ENCODE data around the gene FAR2. TPM values are rescaled to one million over a fixed set of nuclear protein-coding genes. Genes with fewer than 3 reads are reported as not detected.

FAR2 gene
- total and polyA plus RNA-seq, 3 donors from 2014 or later = 5.1 to 25.2 (median 5.8) TPM

DNA sequence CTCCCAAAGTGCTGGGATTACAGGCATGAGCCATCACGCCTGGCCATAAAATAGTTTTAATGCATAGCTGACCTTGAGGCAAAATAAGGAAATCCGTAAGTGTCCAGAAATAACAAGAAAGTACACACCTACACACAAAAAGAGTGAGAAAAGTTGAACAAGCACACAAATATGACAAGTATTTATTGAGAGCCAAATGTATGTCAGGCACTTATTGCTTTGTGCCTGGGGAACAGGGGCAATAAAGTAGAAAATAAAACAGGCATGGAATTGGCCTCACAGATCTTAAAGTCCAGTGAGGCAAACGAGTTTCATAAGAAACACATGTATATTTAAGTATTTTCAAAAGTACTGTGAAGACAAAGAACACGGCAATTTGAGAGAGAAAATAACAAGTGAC, 128.2 kb downstream of the FAR2 start:
- TF ChIP-seq POLR2A (IDR thresholded peaks at IDR 0.05) = no peak
- TF ChIP-seq, protein P1, sequence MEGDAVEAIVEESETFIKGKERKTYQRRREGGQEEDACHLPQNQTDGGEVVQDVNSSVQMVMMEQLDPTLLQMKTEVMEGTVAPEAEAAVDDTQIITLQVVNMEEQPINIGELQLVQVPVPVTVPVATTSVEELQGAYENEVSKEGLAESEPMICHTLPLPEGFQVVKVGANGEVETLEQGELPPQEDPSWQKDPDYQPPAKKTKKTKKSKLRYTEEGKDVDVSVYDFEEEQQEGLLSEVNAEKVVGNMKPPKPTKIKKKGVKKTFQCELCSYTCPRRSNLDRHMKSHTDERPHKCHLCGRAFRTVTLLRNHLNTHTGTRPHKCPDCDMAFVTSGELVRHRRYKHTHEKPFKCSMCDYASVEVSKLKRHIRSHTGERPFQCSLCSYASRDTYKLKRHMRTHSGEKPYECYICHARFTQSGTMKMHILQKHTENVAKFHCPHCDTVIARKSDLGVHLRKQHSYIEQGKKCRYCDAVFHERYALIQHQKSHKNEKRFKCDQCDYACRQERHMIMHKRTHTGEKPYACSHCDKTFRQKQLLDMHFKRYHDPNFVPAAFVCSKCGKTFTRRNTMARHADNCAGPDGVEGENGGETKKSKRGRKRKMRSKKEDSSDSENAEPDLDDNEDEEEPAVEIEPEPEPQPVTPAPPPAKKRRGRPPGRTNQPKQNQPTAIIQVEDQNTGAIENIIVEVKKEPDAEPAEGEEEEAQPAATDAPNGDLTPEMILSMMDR (IDR thresholded peaks at IDR 0.05) = no peak

DNA sequence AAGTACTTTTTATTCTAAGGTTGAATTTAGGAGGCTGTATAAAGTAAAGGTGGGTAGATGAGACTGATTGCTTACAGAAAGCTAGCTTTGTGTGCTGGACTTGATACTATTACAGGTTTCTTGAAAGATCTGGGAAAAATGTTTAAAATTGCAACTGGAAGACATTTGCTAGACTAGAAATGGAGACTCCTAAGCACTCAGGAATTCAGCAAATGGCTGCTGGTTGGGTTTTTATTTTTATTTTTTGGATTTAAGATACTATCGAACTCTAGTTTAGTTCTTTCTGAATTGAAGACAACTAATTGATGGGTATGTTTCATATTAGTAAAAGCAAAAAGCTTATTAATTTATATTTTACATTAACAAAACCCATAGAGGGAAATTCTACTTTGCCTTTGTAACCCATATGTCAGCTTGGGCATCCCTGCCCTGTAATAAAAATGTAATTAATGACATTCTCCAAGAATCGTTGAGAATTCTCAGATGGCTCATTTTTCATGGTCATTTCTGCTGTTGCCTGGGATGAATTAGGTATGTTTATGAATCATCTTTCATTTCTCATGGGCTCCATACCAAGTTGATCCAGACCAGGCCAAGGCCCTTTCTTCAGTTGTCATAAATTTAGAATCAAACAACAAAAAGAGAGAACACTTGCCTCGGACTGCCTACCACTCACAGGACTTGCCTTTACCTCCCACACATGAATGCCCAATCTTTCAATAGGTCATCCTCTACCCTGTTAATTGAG, 129.8 kb downstream of the FAR2 start:
- Histone ChIP-seq H3K4me1 (no peaks in the 10 kb centered on the region), H3K27me3 (no peaks in the 10 kb centered on the region), H3K36me3 (ENCODE audit: low read depth, missing control alignments) (no peaks in the 10 kb centered on the region), H3K9me3 (no peaks in the 10 kb centered on the region), H3K4me3 (no peak overlapping the region), H3K27ac (no peak overlapping the region)
- 61 to 67% methylated on average over 3 of the region's 3 CpGs for WGBS, 2 donors
- intact Hi-C loops (cut with DNase I; ENCODE audit: low total_unique reads) = no loop called here
- DNase-seq = no peak
- no peak for TF ChIP-seq POLR2A (IDR thresholded peaks at IDR 0.05)
- TF ChIP-seq, protein P1 (IDR thresholded peaks at IDR 0.05) = no peak

More for the DNA sequence above, 128.2 kb downstream of the FAR2 start:
- Histone ChIP-seq H3K27ac (no peak overlapping the region), H3K4me1 (no peaks in the 10 kb centered on the region), H3K36me3 (ENCODE audit: low read depth, missing control alignments) (no peaks in the 10 kb centered on the region), H3K27me3 (no peaks in the 10 kb centered on the region), H3K4me3 (no peak overlapping the region), H3K9me3 (no peaks in the 10 kb centered on the region)
- 91% methylated on average over 4 of the region's 4 CpGs for WGBS, 2 donors
- intact Hi-C loops (cut with DNase I; ENCODE audit: low total_unique reads) = no loop called here
- DNase-seq = no peak

DNA sequence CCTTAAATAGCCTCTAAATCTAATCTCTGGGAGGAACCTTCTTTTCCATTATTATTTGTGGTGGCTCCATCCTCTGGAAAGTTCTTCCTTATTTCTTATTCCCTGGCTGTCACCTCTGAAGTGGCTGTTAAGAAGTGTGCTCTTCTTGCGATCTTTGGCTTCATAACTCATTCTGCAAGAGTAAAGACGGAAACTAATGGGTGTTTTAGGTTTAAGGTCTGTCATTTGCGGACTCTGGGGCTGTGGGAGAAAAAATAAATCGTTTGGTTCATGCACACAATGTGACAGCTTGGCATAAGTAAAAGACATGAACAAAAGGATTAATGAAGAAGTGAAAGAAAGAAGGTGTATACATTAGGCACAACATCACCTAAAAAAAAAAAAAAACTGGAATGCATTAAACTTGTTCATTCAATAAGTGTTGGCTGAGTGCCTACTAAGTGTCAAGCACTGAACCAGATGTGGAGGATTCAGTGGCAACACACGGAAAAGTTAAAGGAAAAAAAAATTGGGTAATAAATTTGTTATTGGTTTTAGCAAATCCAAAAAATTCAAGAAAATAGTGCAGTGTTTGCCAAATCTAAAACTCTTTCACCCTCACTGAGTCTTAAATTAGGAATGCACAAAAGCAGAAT, 132.4 kb downstream of the FAR2 start:
- Histone ChIP-seq H3K27ac (no peak overlapping the region), H3K27me3 (no peaks in the 10 kb centered on the region), H3K9me3 (no peaks in the 10 kb centered on the region), H3K4me1 (no peaks in the 10 kb centered on the region), H3K36me3 (ENCODE audit: low read depth, missing control alignments) (no peaks in the 10 kb centered on the region), H3K4me3 (no peak overlapping the region)
- TF ChIP-seq, protein P1 (IDR thresholded peaks at IDR 0.05) = no peak
- no peak for TF ChIP-seq POLR2A (IDR thresholded peaks at IDR 0.05)
- DNase-seq = no peak
- intact Hi-C loops (cut with DNase I; ENCODE audit: low total_unique reads) = no loop called here
- WGBS, 2 donors = 71 to 73% methylated on average over 5 of the region's 5 CpGs

DNA sequence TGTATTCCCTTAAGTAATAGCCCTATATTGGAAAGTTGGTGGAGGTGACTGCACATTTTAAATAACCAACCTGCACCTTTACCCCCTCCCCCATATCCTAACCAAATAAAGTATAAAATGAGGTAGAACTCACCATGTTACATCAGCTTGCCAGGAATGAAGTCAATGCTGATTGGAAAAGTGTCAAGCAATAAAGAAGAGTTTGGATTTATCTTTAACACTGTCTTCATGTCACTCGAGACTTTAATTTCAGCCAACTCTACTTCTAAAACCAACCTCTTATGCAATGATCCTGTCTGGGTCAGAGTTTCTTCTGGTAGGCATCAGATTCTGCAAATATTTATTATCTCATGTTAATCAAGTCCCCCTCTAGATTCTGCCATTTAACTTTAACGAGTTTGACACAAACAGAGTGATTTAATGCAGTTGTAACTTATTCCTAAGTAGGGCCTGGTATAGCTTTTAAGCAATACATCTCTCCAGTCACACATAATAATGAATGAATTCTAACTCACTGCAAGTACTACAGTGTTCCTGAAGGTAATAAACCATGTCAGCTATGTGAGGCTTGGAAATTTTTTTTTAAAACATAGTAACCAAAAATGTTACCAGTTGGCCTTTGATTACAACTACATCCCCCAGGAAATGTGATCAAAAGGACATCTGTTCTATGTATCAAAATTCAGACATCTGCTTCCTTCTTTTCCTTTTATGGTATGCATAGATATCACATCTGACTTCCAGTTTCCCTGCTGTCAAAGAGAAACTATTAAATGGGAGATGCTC, 133.1 kb downstream of the FAR2 start:
- Histone ChIP-seq H3K36me3 (ENCODE audit: low read depth, missing control alignments) (no peaks in the 10 kb centered on the region), H3K9me3 (no peaks in the 10 kb centered on the region), H3K4me1 (no peaks in the 10 kb centered on the region), H3K4me3 (no peak overlapping the region), H3K27ac (no peak overlapping the region), H3K27me3 (no peaks in the 10 kb centered on the region)
- intact Hi-C loops (cut with DNase I; ENCODE audit: low total_unique reads) = no loop called here
- DNase-seq = no peak
- TF ChIP-seq, protein P1 (IDR thresholded peaks at IDR 0.05) = no peak
- no peak for TF ChIP-seq POLR2A (IDR thresholded peaks at IDR 0.05)
- 39 to 51% methylated on average over 2 of the region's 2 CpGs for WGBS, 2 donors

All from testis (tissue), 3 donors.